IMR-90 (cell line): ENCODE results near the gene HRH1. TPM values are rescaled to one million over a fixed set of nuclear protein-coding genes. Genes with fewer than 3 reads are reported as not detected.

Experiments
- ATAC-seq: fragments of 200-7000 bp; cut with Tn5 transposase; 2 replicates; pipeline ENCODE4 v1.9.1; 2020; ENCODE audit warnings: low read depth, mild to moderate bottlenecking, moderate library complexity
- BruUV-seq: library from RNA; stranded (reverse); fragments of 400-500 nt; replicated peaks from 2 replicates; lab custom pipeline; 2021; lab: Mats Ljungman, UMichigan
- CTCF ChIA-PET: fragments of 300-600 bp; formaldehyde crosslinking; extraction: SDS; loops from one replicate; lab custom pipeline; 2021; ENCODE audit warnings: antibody characterized with exemption; lab: Yijun Ruan, JAX
- POLR2A ChIA-PET: fragments of 300-600 bp; sonication (Branson Sonifier 250); formaldehyde crosslinking; loops from one replicate; lab custom pipeline; 2022; ENCODE audit warnings: antibody characterized with exemption; ENCODE audit not compliant: unreplicated experiment; lab: Charles Lee
- DNase-seq: peaks from one replicate; pipeline ENCODE4 v3.0.0; 2013
- H2AFZ ChIP-seq: replicated peaks from 2 replicates; pipeline ENCODE3; 2013; ENCODE audit warnings: low read length, mild to moderate bottlenecking; ENCODE audit not compliant: poor library complexity
- H2AK5ac ChIP-seq: 2 replicates; pipeline ENCODE4 v1.6.1; 2013; ENCODE audit warnings: low read depth, low read length, inconsistent platforms
- H2AK9ac ChIP-seq: replicated peaks from 2 replicates; pipeline ENCODE3; 2013; ENCODE audit warnings: mild to moderate bottlenecking, low read depth, low read length, moderate library complexity; ENCODE audit not compliant: poor library complexity
- H2BK120ac ChIP-seq: 2 replicates; pipeline ENCODE4 v1.6.1; 2013; ENCODE audit warnings: low read depth, low read length, inconsistent platforms
- H2BK15ac ChIP-seq: 3 replicates; pipeline ENCODE4 v1.6.1; 2013; ENCODE audit warnings: low read depth, low read length, inconsistent platforms
- H2BK20ac ChIP-seq: 2 replicates; pipeline ENCODE4 v1.6.1; 2013; ENCODE audit warnings: low read depth, mild to moderate bottlenecking, inconsistent platforms, low read length, moderate library complexity
- H2BK5ac ChIP-seq: 2 replicates; pipeline ENCODE4 v1.6.1; 2013; ENCODE audit warnings: mild to moderate bottlenecking, low read depth, low read length, inconsistent platforms; ENCODE audit not compliant: poor library complexity, severe bottlenecking
- H3K14ac ChIP-seq: replicated peaks from 2 replicates; pipeline ENCODE4 v1.6.1; 2013; ENCODE audit warnings: low read depth, low read length, inconsistent platforms
- H3K18ac ChIP-seq: 2 replicates; pipeline ENCODE4 v1.6.1; 2013; ENCODE audit warnings: low read depth, low read length, control low read depth
- H3K23ac ChIP-seq: 2 replicates; pipeline ENCODE4 v1.6.1; 2013; ENCODE audit warnings: low read depth, low read length, inconsistent platforms
- H3K27ac ChIP-seq: 2 replicates; pipeline ENCODE4 v1.5.1; 2013; ENCODE audit warnings: mild to moderate bottlenecking, control low read depth, low read length; ENCODE audit not compliant: insufficient read depth
- H3K27me3 ChIP-seq: 2 replicates; pipeline ENCODE4 v1.6.1; 2013; ENCODE audit warnings: low read length; ENCODE audit not compliant: control insufficient read depth, insufficient read depth
- H3K36me3 ChIP-seq: 2 replicates; pipeline ENCODE4 v1.6.1; 2013; ENCODE audit warnings: low read length, mixed read lengths; ENCODE audit not compliant: control insufficient read depth, insufficient read depth
- H3K4ac ChIP-seq: 2 replicates; pipeline ENCODE4 v1.6.1; 2013; ENCODE audit warnings: low read depth, low read length, inconsistent platforms
- H3K4me1 ChIP-seq: 2 replicates; pipeline ENCODE4 v1.6.1; 2013; ENCODE audit warnings: low read length, mixed read lengths; ENCODE audit not compliant: control insufficient read depth, insufficient read depth
- H3K4me2 ChIP-seq: 2 replicates; pipeline ENCODE4 v1.6.1; 2013; ENCODE audit warnings: low read depth, mild to moderate bottlenecking, control low read depth, low read length, moderate library complexity
- H3K4me3 ChIP-seq: 2 replicates; pipeline ENCODE4 v1.5.1; 2013; ENCODE audit warnings: low read depth, mild to moderate bottlenecking, control low read depth, low read length, moderate library complexity; ENCODE audit not compliant: insufficient read depth
- H3K56ac ChIP-seq: 2 replicates; pipeline ENCODE4 v1.6.1; 2013; ENCODE audit warnings: low read length, inconsistent platforms; ENCODE audit not compliant: insufficient read depth; ENCODE audit errors: extremely low read depth
- H3K79me1 ChIP-seq, 2 experiments: 2 replicates each; pipeline ENCODE4 v1.6.1; 2013; ENCODE audit warnings: low read length in 2 of 2, inconsistent platforms in 1 of 2, low read depth in 1 of 2
- H3K9ac ChIP-seq: 2 replicates; pipeline ENCODE4 v1.6.1; 2013; ENCODE audit warnings: low read depth, low read length, control low read depth
- H3K9me1 ChIP-seq: 2 replicates; pipeline ENCODE4 v1.6.1; 2013; ENCODE audit warnings: low read length, inconsistent platforms; ENCODE audit not compliant: insufficient read depth
- H3K9me3 ChIP-seq: 2 replicates; pipeline ENCODE4 v1.6.1; 2013; ENCODE audit warnings: low read length; ENCODE audit not compliant: control insufficient read depth, insufficient read depth
- H4K20me1 ChIP-seq: 2 replicates; pipeline ENCODE4 v1.6.1; 2013; ENCODE audit warnings: low read length, inconsistent platforms; ENCODE audit not compliant: insufficient read depth
- H4K5ac ChIP-seq: 2 replicates; pipeline ENCODE4 v1.6.1; 2013; ENCODE audit warnings: mild to moderate bottlenecking, low read depth, low read length, control low read depth
- H4K8ac ChIP-seq, 2 experiments: 2 replicates each; pipeline ENCODE4 v1.6.1; 2013; ENCODE audit warnings: low read depth in 2 of 2, low read length in 2 of 2, control low read depth in 1 of 2, inconsistent platforms in 1 of 2
- H4K91ac ChIP-seq: 2 replicates; pipeline ENCODE4 v1.6.1; 2013; ENCODE audit warnings: low read depth, low read length, inconsistent platforms; ENCODE audit not compliant: insufficient read depth
- BHLHE40 ChIP-seq: fragments of 150-350 bp; IDR thresholded peaks from 2 replicates; pipeline ENCODE4 v1.6.1; 2016; ENCODE audit warnings: mild to moderate bottlenecking, low read depth, low read length
- CEBPB ChIP-seq: IDR thresholded peaks from 2 replicates; pipeline ENCODE4 v1.6.1; 2012; ENCODE audit warnings: low read depth, low read length, improper control_type of control experiment
- CHD1 ChIP-seq: IDR thresholded peaks from 2 replicates; pipeline ENCODE4 v1.6.1; 2012; ENCODE audit warnings: low read depth, low read length, improper control_type of control experiment
- ELK1 ChIP-seq: fragments of 150-350 bp; IDR thresholded peaks from 2 replicates; pipeline ENCODE4 v1.6.1; 2016; ENCODE audit warnings: low read depth, mild to moderate bottlenecking, low read length, moderate library complexity, borderline replicate concordance
- MAZ ChIP-seq: IDR thresholded peaks from 2 replicates; pipeline ENCODE4 v1.6.1; 2012; ENCODE audit warnings: low read depth, mild to moderate bottlenecking, low read length, improper control_type of control experiment, moderate library complexity, borderline replicate concordance
- MXI1 ChIP-seq: IDR thresholded peaks from 2 replicates; pipeline ENCODE4 v1.6.1; 2012; ENCODE audit warnings: low read depth, mild to moderate bottlenecking, low read length, moderate library complexity, borderline replicate concordance
- RAD21 ChIP-seq: IDR thresholded peaks from 2 replicates; pipeline ENCODE4 v1.6.1; 2012; ENCODE audit warnings: low read length, improper control_type of control experiment
- RCOR1 ChIP-seq: IDR thresholded peaks from 2 replicates; pipeline ENCODE4 v1.6.1; 2012; ENCODE audit warnings: mild to moderate bottlenecking, low read length, improper control_type of control experiment; ENCODE audit not compliant: insufficient replicate concordance
- USF2 ChIP-seq: fragments of 150-350 bp; IDR thresholded peaks from 2 replicates; pipeline ENCODE4 v1.6.1; 2017; ENCODE audit warnings: mild to moderate bottlenecking, antibody characterized with exemption, low read length, low read depth
- WGBS, 2 experiments: methylation state at CpG; one replicate each; pipeline versions ENCODE4 v1.1.5 to v1.1.7; 2013; ENCODE audit warnings: missing lambda C conversion rate in 2 of 2; ENCODE audit not compliant: insufficient read length in 1 of 2; ENCODE audit errors: extremely low coverage in 2 of 2; 5-methylcytosine and 5-hydroxymethylcytosine counted together
- dilution Hi-C: fragments of 300-500 bp; cut with HindIII; formaldehyde crosslinking; loops from one replicate; pipeline ENCODE4 v1.14.3; 2018; ENCODE audit warnings: low sequenced_read_pairs; ENCODE audit not compliant: unreplicated experiment
- in situ Hi-C: fragments of 300-500 bp; cut with MboI; formaldehyde crosslinking; loops from 3 replicates; pipeline ENCODE4 v1.14.3; 2019; ENCODE audit warnings: low sequenced_read_pairs, inconsistent platforms, mixed read lengths
- intact Hi-C: fragments of 100-400 bp; cut with micrococcal nuclease; formaldehyde crosslinking; loops from 2 replicates; pipeline ENCODE4 v1.10.0; 2022
- polyA plus RNA-seq, 3 experiments: library from polyadenylated mRNA; depleted of rRNA; stranded (reverse); fragments of >200 nt; gene quantifications; 2 replicates each; pipeline ENCODE4 v1.2.3, GENCODE V29; 2012; ENCODE audit warnings: low replicate concordance in 1 of 3
- total RNA-seq: library from RNA; depleted of rRNA; stranded (reverse); fragments of >200 nt; gene quantifications from 2 replicates; pipeline ENCODE4 v1.2.3, GENCODE V29; 2012

The HRH1 gene
- total and polyA plus RNA-seq, 2 of the 4 experiments (the other 2 are of a cell fraction): 7.6 to 16.1 TPM

GRCh38 chr3:11297126-11297525 lies 142.8 kb downstream of the HRH1 start:
- Histone ChIP-seq H2BK15ac (no peak overlapping the region), H3K4me2 (no peak overlapping the region), H3K4me3 (no peak overlapping the region), H3K23ac (peak overlapping the region; percentile 36; the same call in 1 of the 2 replicates), H3K14ac (peak overlapping the region; percentile 80), H2BK120ac (no peak overlapping the region), H4K5ac (no peak overlapping the region), H2AFZ (no peak overlapping the region), H3K4me1 (peaks cover 2% of the 10 kb centered on the region; the same call in 1 of the 2 replicates), H2AK9ac (no peak overlapping the region), H3K79me1 (peaks cover 33 to 40% of the 10 kb centered on the region in 2 experiments), H4K20me1 (no peaks in the 10 kb centered on the region), H2BK20ac (no peak overlapping the region), H4K91ac (no peak overlapping the region), H2BK5ac (no peak overlapping the region), H3K27me3 (no peaks in the 10 kb centered on the region), H2AK5ac (peak overlapping the region; percentile 60; the same call in 1 of the 2 replicates), H3K18ac (no peak overlapping the region), H3K9ac (no peak overlapping the region), H3K4ac (peak overlapping the region; percentile 13; the same call in 1 of the 2 replicates), H3K9me3 (no peaks in the 10 kb centered on the region), H4K8ac (no peak overlapping the region), H3K56ac (no peak overlapping the region), H3K36me3 (peaks cover 7% of the 10 kb centered on the region), H3K27ac (no peak overlapping the region), H3K9me1 (peaks cover 7% of the 10 kb centered on the region; the same call in 1 of the 2 replicates)
- WGBS, 2 experiments: 90% methylated on average over 2 of the region's 4 CpGs; no CpG with 5 or more reads in 1 of the 2 experiments
- in situ Hi-C loops: no loop called here
- TF ChIP-seq ELK1: no peak
- TF ChIP-seq CHD1: no peak
- no peak for TF ChIP-seq CEBPB
- TF ChIP-seq RAD21: no peak
- no peak for TF ChIP-seq BHLHE40
- no peak for TF ChIP-seq RCOR1
- no peak for TF ChIP-seq USF2
- no peak for TF ChIP-seq MXI1
- TF ChIP-seq MAZ: no peak
- intact Hi-C loops: no loop called here
- DNase-seq (no peak), ATAC-seq (no peak)
- ChIA-PET POLR2A (interaction anchor here (0.6 kb wide), 1 partner anchor 99 kb away, joined by 3 read pairs; no protein-coding TSS in a partner anchor), CTCF (no interaction called here)
- no TSS peak for BruUV-seq
- dilution Hi-C loops: no loop called here
